ENCODE data around the gene MAP2K3.

MAP2K3 gene

GRCh38 chr17:21354796-21355385 is 70.4 kb downstream of the MAP2K3 start:
- no peak overlapping the region for H3K27ac ChIP-seq
- no peak for TF ChIP-seq CTCF (IDR thresholded peaks at IDR 0.05)
- no peaks in the 10 kb centered on the region for H3K4me1 ChIP-seq
- no peaks in the 10 kb centered on the region for H3K27me3 ChIP-seq (ENCODE audit: control insufficient read depth, insufficient read depth, low read length)
- H3K4me3 ChIP-seq (ENCODE audit: low read depth, low read length): no peak overlapping the region
- no peak overlapping the region for H3K9ac ChIP-seq
- H3K79me2 ChIP-seq: no peaks in the 10 kb centered on the region
- no peak overlapping the region for H2AFZ ChIP-seq
- no peaks in the 10 kb centered on the region for H3K9me3 ChIP-seq (ENCODE audit: control insufficient read depth, low read length)
- H3K36me3 ChIP-seq (ENCODE audit: control insufficient read depth, insufficient read depth, low read length): no peaks in the 10 kb centered on the region
- H3K4me2 ChIP-seq (ENCODE audit: low read length): no peak overlapping the region

DNA sequence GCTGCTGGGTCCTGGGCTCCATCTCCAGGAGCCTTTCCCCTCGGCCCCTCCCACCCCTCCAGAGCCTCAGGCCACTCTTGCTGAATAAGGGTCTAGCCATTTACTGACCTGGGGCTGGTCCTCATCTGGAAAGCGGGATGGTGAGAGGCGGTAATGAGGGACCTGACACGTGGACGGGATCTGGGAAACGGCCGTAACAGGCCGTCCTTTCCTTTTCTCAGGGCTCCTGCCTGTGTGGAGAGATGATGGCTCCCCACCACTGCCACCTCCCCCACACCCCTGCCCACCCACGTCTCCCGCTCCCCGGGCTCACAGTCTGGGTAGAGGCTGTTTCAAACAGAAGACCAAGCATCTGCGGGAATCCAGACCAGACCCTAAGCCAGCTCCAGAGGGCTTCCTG is 71.1 kb downstream of the MAP2K3 start:
- Histone ChIP-seq H3K27ac (no peak overlapping the region), H3K4me3 (ENCODE audit: low read depth, low read length) (no peak overlapping the region), H3K36me3 (ENCODE audit: control insufficient read depth, insufficient read depth, low read length) (no peaks in the 10 kb centered on the region), H3K27me3 (ENCODE audit: control insufficient read depth, insufficient read depth, low read length) (no peaks in the 10 kb centered on the region), H3K79me2 (no peaks in the 10 kb centered on the region), H3K9me3 (ENCODE audit: control insufficient read depth, low read length) (no peaks in the 10 kb centered on the region), H3K9ac (no peak overlapping the region), H3K4me2 (ENCODE audit: low read length) (no peak overlapping the region), H2AFZ (no peak overlapping the region), H3K4me1 (no peaks in the 10 kb centered on the region)
- no peak for TF ChIP-seq CTCF (IDR thresholded peaks at IDR 0.05)

DNA sequence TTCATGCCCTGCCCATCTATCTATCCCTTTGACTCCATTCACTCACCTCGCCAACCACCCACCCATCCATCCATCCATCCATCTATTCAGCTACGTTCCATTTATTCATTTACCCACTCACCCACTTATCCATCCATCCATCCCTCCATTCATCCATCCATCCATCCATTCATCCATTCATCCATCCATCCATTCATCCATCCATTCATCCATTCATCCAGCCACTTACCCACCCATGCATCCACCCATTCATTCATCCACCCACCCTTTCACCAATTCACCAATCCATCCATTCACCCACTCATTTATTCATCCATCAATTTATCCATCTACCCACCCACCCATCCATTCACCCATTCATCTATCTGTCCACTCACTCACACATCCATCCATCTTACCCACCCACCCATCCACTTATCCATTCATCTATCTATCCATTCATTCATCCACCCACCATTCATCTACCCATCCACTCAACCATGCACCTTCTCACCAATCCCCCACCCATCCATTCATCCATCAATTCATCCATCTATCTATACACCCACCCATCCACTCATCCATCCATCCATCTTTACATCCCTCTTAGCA is 72.1 kb downstream of the MAP2K3 start:
- no peak overlapping the region for H3K4me3 ChIP-seq (ENCODE audit: low read depth, low read length)
- no peaks in the 10 kb centered on the region for H3K9me3 ChIP-seq (ENCODE audit: control insufficient read depth, low read length)
- H3K27me3 ChIP-seq (ENCODE audit: control insufficient read depth, insufficient read depth, low read length): no peaks in the 10 kb centered on the region
- no peaks in the 10 kb centered on the region for H3K4me1 ChIP-seq
- H3K36me3 ChIP-seq (ENCODE audit: control insufficient read depth, insufficient read depth, low read length): no peaks in the 10 kb centered on the region
- no peaks in the 10 kb centered on the region for H3K79me2 ChIP-seq
- no peak overlapping the region for H3K4me2 ChIP-seq (ENCODE audit: low read length)
- no peak overlapping the region for H2AFZ ChIP-seq
- H3K27ac ChIP-seq: no peak overlapping the region
- no peak overlapping the region for H3K9ac ChIP-seq
- no peak for TF ChIP-seq CTCF (IDR thresholded peaks at IDR 0.05)

DNA sequence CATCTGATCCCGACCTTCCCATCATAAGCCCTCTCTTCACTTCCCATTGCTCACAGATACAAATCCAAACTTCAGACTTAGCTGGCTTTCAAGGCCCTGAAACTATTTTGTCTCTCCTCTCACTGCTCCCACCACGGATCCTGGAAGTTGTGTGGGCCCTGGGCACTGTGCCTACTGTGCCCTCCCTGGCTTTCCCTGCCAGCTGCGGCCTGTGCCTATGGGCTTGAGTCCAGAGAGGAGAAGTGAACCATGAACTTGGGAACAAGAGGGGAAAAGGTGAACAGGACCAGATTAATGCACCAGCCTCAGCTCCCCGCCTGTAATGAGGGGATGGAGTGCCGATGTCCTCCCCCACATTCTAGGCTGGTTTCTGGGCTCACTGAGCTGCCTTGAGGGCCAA is 72.8 kb downstream of the MAP2K3 start:
- no peak for TF ChIP-seq CTCF (IDR thresholded peaks at IDR 0.05)
- no peaks in the 10 kb centered on the region for H3K79me2 ChIP-seq
- no peak overlapping the region for H3K27ac ChIP-seq
- no peak overlapping the region for H3K9ac ChIP-seq
- no peak overlapping the region for H3K4me2 ChIP-seq (ENCODE audit: low read length)
- H3K4me3 ChIP-seq (ENCODE audit: low read depth, low read length): no peak overlapping the region
- no peaks in the 10 kb centered on the region for H3K4me1 ChIP-seq
- no peaks in the 10 kb centered on the region for H3K27me3 ChIP-seq (ENCODE audit: control insufficient read depth, insufficient read depth, low read length)
- no peaks in the 10 kb centered on the region for H3K9me3 ChIP-seq (ENCODE audit: control insufficient read depth, low read length)
- no peak overlapping the region for H2AFZ ChIP-seq
- H3K36me3 ChIP-seq (ENCODE audit: control insufficient read depth, insufficient read depth, low read length): no peaks in the 10 kb centered on the region
